ENCODE measurements around the gene PISD. TPM values are rescaled to one million over a fixed set of nuclear protein-coding genes. Genes with fewer than 3 reads are reported as not detected.

The PISD gene
- total RNA-seq, 2 experiments from 2014 or later: 45.6 to 45.7 TPM

GRCh38 chr22:31612891-31613285 lies 49.1 kb downstream of the PISD start:
- Mint-ChIP-seq H3K4me3 (no peak overlapping the region), H3K27ac (no peak overlapping the region), H3K27me3 (ENCODE audit: low read depth) (no peaks in the 10 kb centered on the region), H3K9me3 (no peaks in the 10 kb centered on the region), H3K36me3 (ENCODE audit: low read depth) (peaks cover 6% of the 10 kb centered on the region), H3K4me1 (ENCODE audit: low read depth) (peaks cover 20% of the 10 kb centered on the region)
- CTCF ChIA-PET: no interaction called here
- no peak for DNase-seq
- intact Hi-C loops (cut with micrococcal nuclease): no loop called here

- Mint-ChIP-seq H3K27me3 (ENCODE audit: low read depth) (no peaks in the 10 kb centered on the region), H3K9me3 (no peaks in the 10 kb centered on the region), H3K4me3 (no peak overlapping the region), H3K36me3 (ENCODE audit: low read depth) (peaks cover 5% of the 10 kb centered on the region), H3K27ac (no peak overlapping the region), H3K4me1 (ENCODE audit: low read depth) (peaks cover 13% of the 10 kb centered on the region)
- intact Hi-C loops (cut with micrococcal nuclease): no loop called here
- no peak for DNase-seq
- CTCF ChIA-PET: interaction anchor here (0.6 kb wide), 1 partner anchor 54 kb away, joined by 3 read pairs; no protein-coding TSS in a partner anchor
Observed at GRCh38 chr22:31611061-31611760, 50.8 kb downstream of the PISD start.

DNA sequence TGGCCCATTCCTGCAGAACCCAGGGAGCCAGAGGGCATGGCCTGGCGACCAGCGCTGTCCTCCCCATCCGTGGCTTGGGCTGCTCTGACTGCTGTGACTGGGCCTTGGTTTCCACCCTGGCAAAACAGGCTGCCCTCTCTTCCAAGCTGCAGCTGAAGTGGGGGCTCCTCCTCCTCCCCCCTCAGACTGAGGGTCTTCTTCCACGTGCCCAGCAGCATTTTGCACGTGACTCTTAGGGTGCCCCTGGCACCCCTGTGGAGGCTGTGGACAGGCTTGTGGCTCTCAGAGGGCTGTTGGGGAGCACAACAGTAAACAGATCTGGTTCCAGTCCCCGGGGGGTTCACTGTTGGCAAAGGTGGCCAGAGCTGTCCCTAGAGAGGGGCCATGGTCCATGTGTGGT lies 51.4 kb downstream of the PISD start:
- CTCF ChIA-PET: no interaction called here
- Mint-ChIP-seq H3K27me3 (ENCODE audit: low read depth) (no peaks in the 10 kb centered on the region), H3K4me1 (ENCODE audit: low read depth) (peaks cover 7% of the 10 kb centered on the region), H3K4me3 (no peak overlapping the region), H3K27ac (no peak overlapping the region), H3K36me3 (ENCODE audit: low read depth) (peaks cover 5% of the 10 kb centered on the region), H3K9me3 (no peaks in the 10 kb centered on the region)
- DNase-seq: no peak
- intact Hi-C loops (cut with micrococcal nuclease): no loop called here

GRCh38 chr22:31609716-31610115 lies 52.3 kb downstream of the PISD start:
- Mint-ChIP-seq H3K27me3 (ENCODE audit: low read depth) (no peaks in the 10 kb centered on the region), H3K27ac (no peak overlapping the region), H3K9me3 (no peaks in the 10 kb centered on the region), H3K4me3 (no peak overlapping the region), H3K36me3 (ENCODE audit: low read depth) (peaks cover 5% of the 10 kb centered on the region), H3K4me1 (ENCODE audit: low read depth) (peaks cover 2% of the 10 kb centered on the region)
- intact Hi-C loops (cut with micrococcal nuclease): no loop called here
- no peak for DNase-seq
- CTCF ChIA-PET: no interaction called here

GRCh38 chr22:31607696-31608095 lies 54.3 kb downstream of the PISD start:
- intact Hi-C loops (cut with micrococcal nuclease): no loop called here
- Mint-ChIP-seq H3K27me3 (ENCODE audit: low read depth) (no peaks in the 10 kb centered on the region), H3K4me3 (no peak overlapping the region), H3K27ac (no peak overlapping the region), H3K36me3 (ENCODE audit: low read depth) (peaks cover 4% of the 10 kb centered on the region), H3K9me3 (no peaks in the 10 kb centered on the region), H3K4me1 (ENCODE audit: low read depth) (no peaks in the 10 kb centered on the region)
- no peak for DNase-seq
- CTCF ChIA-PET: no interaction called here

GRCh38 chr22:31605851-31606585 lies 56.0 kb downstream of the PISD start:
- no peaks in the 10 kb centered on the region for H3K27me3 Mint-ChIP-seq (ENCODE audit: low read depth)
- no peaks in the 10 kb centered on the region for H3K9me3 Mint-ChIP-seq
- CTCF ChIA-PET: no interaction called here
- peaks cover 14% of the 10 kb centered on the region for H3K36me3 Mint-ChIP-seq (ENCODE audit: low read depth)
- no peak overlapping the region for H3K27ac Mint-ChIP-seq
- no peak for DNase-seq
- no peak overlapping the region for H3K4me3 Mint-ChIP-seq
- H3K4me1 Mint-ChIP-seq (ENCODE audit: low read depth): no peaks in the 10 kb centered on the region
- intact Hi-C loops (cut with micrococcal nuclease): no loop called here

DNA sequence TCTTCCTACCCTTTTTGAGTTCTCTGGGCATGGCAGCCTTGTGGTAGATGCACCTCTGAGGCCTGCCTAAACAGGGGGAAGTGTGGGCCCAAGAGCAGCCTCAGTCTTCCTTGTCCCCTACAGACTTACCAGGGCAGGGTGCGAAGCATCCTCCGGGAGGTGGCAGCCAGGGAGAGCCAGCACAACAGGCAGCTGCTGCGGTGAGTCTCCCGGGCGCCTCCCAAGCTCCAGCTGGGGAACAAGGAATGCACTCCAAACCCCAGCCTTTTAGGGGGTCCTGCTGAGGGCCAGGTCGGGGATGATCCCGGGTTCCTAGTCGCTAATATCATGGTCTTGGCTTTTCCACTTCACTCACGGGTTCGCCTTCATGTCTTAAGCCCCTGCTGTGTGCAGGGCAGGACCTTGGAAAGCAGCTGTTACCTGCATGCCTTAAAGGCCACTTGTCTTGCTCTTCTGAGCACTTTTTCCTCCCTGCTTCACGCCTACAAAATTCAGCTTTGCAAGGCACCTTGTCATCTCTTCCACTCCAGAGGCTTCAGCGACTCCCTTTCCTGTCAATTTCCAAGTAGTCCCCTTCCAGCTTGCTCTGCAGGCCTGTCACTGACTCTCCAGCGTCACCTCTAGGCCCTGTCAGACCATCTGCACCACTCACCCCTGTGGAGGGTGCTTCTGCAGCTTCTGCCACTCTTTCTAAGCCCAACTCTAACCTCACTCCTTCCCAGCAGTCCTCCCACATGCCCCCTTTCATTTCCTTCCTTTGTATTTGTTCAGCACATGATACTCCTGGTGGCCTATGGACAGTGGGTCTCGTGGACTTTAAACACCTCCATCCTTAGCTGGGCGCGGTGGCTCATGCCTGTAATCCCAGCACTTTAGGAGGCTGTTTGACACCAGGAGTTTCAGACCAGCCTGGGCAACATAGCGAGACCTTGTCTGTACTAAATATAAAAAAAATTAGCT lies 57.0 kb downstream of the PISD start:
- CTCF ChIA-PET: no interaction called here
- H3K4me3 Mint-ChIP-seq: no peak overlapping the region

GRCh38 chr22:31604137-31604705 lies 57.8 kb downstream of the PISD start:
- no peaks in the 10 kb centered on the region for H3K4me1 Mint-ChIP-seq (ENCODE audit: low read depth)
- no peak overlapping the region for H3K4me3 Mint-ChIP-seq
- intact Hi-C loops (cut with micrococcal nuclease): no loop called here
- H3K27ac Mint-ChIP-seq: no peak overlapping the region
- H3K36me3 Mint-ChIP-seq (ENCODE audit: low read depth): peaks cover 11% of the 10 kb centered on the region
- H3K27me3 Mint-ChIP-seq (ENCODE audit: low read depth): no peaks in the 10 kb centered on the region
- H3K9me3 Mint-ChIP-seq: no peaks in the 10 kb centered on the region
- no peak for DNase-seq
- CTCF ChIA-PET: no interaction called here

More for the DNA sequence above, 57.0 kb downstream of the PISD start:
- H3K9me3 Mint-ChIP-seq: no peaks in the 10 kb centered on the region
- H3K36me3 Mint-ChIP-seq (ENCODE audit: low read depth): peaks cover 14% of the 10 kb centered on the region
- intact Hi-C loops (cut with micrococcal nuclease): no loop called here
- no peaks in the 10 kb centered on the region for H3K27me3 Mint-ChIP-seq (ENCODE audit: low read depth)
- H3K4me1 Mint-ChIP-seq (ENCODE audit: low read depth): no peaks in the 10 kb centered on the region
- H3K27ac Mint-ChIP-seq: peak overlapping the region; percentile 50
- DNase-seq: no peak

- no peak for DNase-seq
- Mint-ChIP-seq H3K9me3 (no peaks in the 10 kb centered on the region), H3K36me3 (ENCODE audit: low read depth) (peaks cover 11% of the 10 kb centered on the region), H3K4me1 (ENCODE audit: low read depth) (no peaks in the 10 kb centered on the region), H3K4me3 (no peak overlapping the region), H3K27me3 (ENCODE audit: low read depth) (no peaks in the 10 kb centered on the region), H3K27ac (no peak overlapping the region)
- intact Hi-C loops (cut with micrococcal nuclease): no loop called here
- CTCF ChIA-PET: no interaction called here
Observed at GRCh38 chr22:31603574-31603973, 58.4 kb downstream of the PISD start.

DNA sequence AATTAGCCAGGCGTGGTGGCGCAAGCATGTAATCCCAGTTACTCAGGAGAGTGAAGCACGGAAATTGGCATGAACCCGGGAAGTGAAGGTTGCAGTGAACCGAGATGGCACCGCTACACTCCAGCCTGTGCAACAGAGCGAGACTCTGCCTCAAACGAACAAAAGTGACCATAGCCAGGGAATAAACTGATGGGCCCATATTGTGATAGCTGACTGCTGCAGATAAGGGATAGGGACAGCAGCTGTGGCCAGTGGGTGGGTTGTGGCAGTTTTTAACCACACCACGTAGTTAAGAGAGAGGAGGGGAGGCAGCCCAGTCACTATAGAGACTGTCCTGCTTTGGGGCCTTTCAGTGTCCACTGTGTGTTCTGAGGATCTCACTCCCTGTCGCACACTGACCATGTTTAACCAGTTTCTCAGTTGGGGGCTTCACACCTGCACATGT lies 58.9 kb downstream of the PISD start:
- CTCF ChIA-PET: interaction anchor here (1.0 kb wide), 1 partner anchor 223 kb away, joined by 3 read pairs; no protein-coding TSS in a partner anchor
- Mint-ChIP-seq H3K27me3 (ENCODE audit: low read depth) (no peaks in the 10 kb centered on the region), H3K4me3 (no peak overlapping the region), H3K36me3 (ENCODE audit: low read depth) (peaks cover 11% of the 10 kb centered on the region), H3K9me3 (no peaks in the 10 kb centered on the region), H3K27ac (no peak overlapping the region), H3K4me1 (ENCODE audit: low read depth) (no peaks in the 10 kb centered on the region)
- DNase-seq: no peak
- intact Hi-C loops (cut with micrococcal nuclease): no loop called here

- Mint-ChIP-seq H3K9me3 (no peaks in the 10 kb centered on the region), H3K4me1 (ENCODE audit: low read depth) (no peaks in the 10 kb centered on the region), H3K4me3 (no peak overlapping the region), H3K27me3 (ENCODE audit: low read depth) (no peaks in the 10 kb centered on the region), H3K36me3 (ENCODE audit: low read depth) (peaks cover 11% of the 10 kb centered on the region), H3K27ac (no peak overlapping the region)
- intact Hi-C loops (cut with micrococcal nuclease): no loop called here
- no peak for DNase-seq
- CTCF ChIA-PET: interaction anchor here (1.0 kb wide), 1 partner anchor 222 kb away, joined by 3 read pairs; no protein-coding TSS in a partner anchor
Observed at GRCh38 chr22:31602259-31602952, 59.6 kb downstream of the PISD start.
